ENCODE measurements around the gene APOLD1.

APOLD1 gene

GRCh38 chr12:12807970-12808702, 22.7 kb downstream of the APOLD1 start:
- TF ChIP-seq CTCF (IDR thresholded peaks at IDR 0.05; ENCODE audit: insufficient read depth, low read depth, low read length, missing control alignments) = no peak
- DNase-seq (ENCODE audit: low read depth) = peak; percentile 89
- H3K4me3 ChIP-seq (ENCODE audit: low read depth, low read length) = peak overlapping the region; percentile 55

- no peak for TF ChIP-seq CTCF (IDR thresholded peaks at IDR 0.05; ENCODE audit: insufficient read depth, low read depth, low read length, missing control alignments)
- no peak overlapping the region for H3K4me3 ChIP-seq (ENCODE audit: low read depth, low read length)
- DNase-seq (ENCODE audit: low read depth) = no peak
These were observed 25.1 kb downstream of the APOLD1 start for GRCh38 chr12:12810553-12811021.

GRCh38 chr12:12811343-12811742, 25.9 kb downstream of the APOLD1 start:
- H3K4me3 ChIP-seq (ENCODE audit: low read depth, low read length) = no peak overlapping the region
- DNase-seq (ENCODE audit: low read depth) = no peak
- no peak for TF ChIP-seq CTCF (IDR thresholded peaks at IDR 0.05; ENCODE audit: insufficient read depth, low read depth, low read length, missing control alignments)

GRCh38 chr12:12812174-12812573, 26.7 kb downstream of the APOLD1 start:
- TF ChIP-seq CTCF (IDR thresholded peaks at IDR 0.05; ENCODE audit: insufficient read depth, low read depth, low read length, missing control alignments) = no peak
- no peak for DNase-seq (ENCODE audit: low read depth)
- H3K4me3 ChIP-seq (ENCODE audit: low read depth, low read length) = no peak overlapping the region

GRCh38 chr12:12812618-12813119, 27.2 kb downstream of the APOLD1 start:
- TF ChIP-seq CTCF (IDR thresholded peaks at IDR 0.05; ENCODE audit: insufficient read depth, low read depth, low read length, missing control alignments) = no peak
- DNase-seq (ENCODE audit: low read depth) = no peak
- no peak overlapping the region for H3K4me3 ChIP-seq (ENCODE audit: low read depth, low read length)

- H3K4me3 ChIP-seq (ENCODE audit: low read depth, low read length) = peak within 1 kb of the TSS; percentile 97
- peak; percentile 97 for TF ChIP-seq CTCF (IDR thresholded peaks at IDR 0.05; ENCODE audit: insufficient read depth, low read depth, low read length, missing control alignments)
- DNase-seq (ENCODE audit: low read depth) = peak; percentile 96
These were observed 28.0 kb downstream of the APOLD1 start, which contains the start of gene DDX47 for GRCh38 chr12:12813120-12814101. TSS of gene DDX47 (plus strand) at chr12:12813346. CDS start at chr12:12813368, 22 bp downstream.

All from GM12865 (cell line).